ENCODE data around the gene SIK2. TPM values are rescaled to one million over a fixed set of nuclear protein-coding genes. Genes with fewer than 3 reads are reported as not detected.

SIK2 gene
- total RNA-seq, 2 donors from 2014 or later = 5.6 to 6.4 TPM

GRCh38 chr11:111571829-111572501 lies 30.3 kb upstream of the SIK2 start:
- no peaks in the 10 kb centered on the region for H3K9me3 Mint-ChIP-seq
- no peak overlapping the region for H3K4me3 Mint-ChIP-seq
- H3K4me1 Mint-ChIP-seq = no peaks in the 10 kb centered on the region

GRCh38 chr11:111572581-111572980 lies 29.7 kb upstream of the SIK2 start:
- no peaks in the 10 kb centered on the region for H3K36me3 Mint-ChIP-seq (ENCODE audit: low read depth)
- ATAC-seq (replicated peaks) = no peak
- H3K27ac Mint-ChIP-seq = no peak overlapping the region
- H3K4me1 Mint-ChIP-seq = no peaks in the 10 kb centered on the region
- peaks cover 24% of the 10 kb centered on the region for H3K27me3 Mint-ChIP-seq
- H3K4me3 Mint-ChIP-seq = no peak overlapping the region
- no peaks in the 10 kb centered on the region for H3K9me3 Mint-ChIP-seq

More at GRCh38 chr11:111571829-111572501, 30.3 kb upstream of the SIK2 start:
- H3K36me3 Mint-ChIP-seq (ENCODE audit: low read depth) = no peaks in the 10 kb centered on the region
- no peak overlapping the region for H3K27ac Mint-ChIP-seq
- H3K27me3 Mint-ChIP-seq = peaks cover 24% of the 10 kb centered on the region
- no peak for ATAC-seq (replicated peaks)

DNA sequence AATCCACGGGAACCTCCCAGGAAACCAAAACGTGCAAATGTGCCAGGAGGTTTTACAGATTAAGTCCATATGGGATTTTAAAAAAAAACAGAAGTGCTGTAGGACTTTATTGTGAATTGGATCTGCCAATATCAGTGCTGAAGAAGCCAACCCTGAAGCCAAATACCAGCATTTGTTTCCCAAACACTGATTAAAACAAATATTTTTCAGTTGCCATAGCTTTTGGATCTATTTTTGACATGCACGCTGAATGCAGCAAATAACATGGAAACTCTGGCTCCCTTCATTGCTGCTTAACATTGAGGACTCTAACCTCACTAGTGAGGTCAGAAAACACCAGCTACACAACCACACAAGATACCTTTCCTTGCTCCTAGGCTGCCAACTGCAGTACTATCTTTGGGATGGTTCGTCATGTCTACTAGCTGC lies 28.4 kb upstream of the SIK2 start:
- H3K9me3 Mint-ChIP-seq = no peaks in the 10 kb centered on the region
- ATAC-seq (replicated peaks) = no peak
- no peaks in the 10 kb centered on the region for H3K36me3 Mint-ChIP-seq (ENCODE audit: low read depth)
- no peaks in the 10 kb centered on the region for H3K4me1 Mint-ChIP-seq
- H3K27ac Mint-ChIP-seq = no peak overlapping the region
- H3K27me3 Mint-ChIP-seq = peaks cover 24% of the 10 kb centered on the region
- H3K4me3 Mint-ChIP-seq = no peak overlapping the region

- Mint-ChIP-seq H3K36me3 (ENCODE audit: low read depth) (no peaks in the 10 kb centered on the region), H3K4me3 (no peak overlapping the region), H3K9me3 (no peaks in the 10 kb centered on the region), H3K27ac (no peak overlapping the region), H3K4me1 (no peaks in the 10 kb centered on the region), H3K27me3 (peaks cover 24% of the 10 kb centered on the region)
- no peak for ATAC-seq (replicated peaks)
These were observed 27.6 kb upstream of the SIK2 start for GRCh38 chr11:111574373-111575225.

- no peak for ATAC-seq (replicated peaks)
These were observed 26.5 kb upstream of the SIK2 start for GRCh38 chr11:111575740-111576139.

DNA sequence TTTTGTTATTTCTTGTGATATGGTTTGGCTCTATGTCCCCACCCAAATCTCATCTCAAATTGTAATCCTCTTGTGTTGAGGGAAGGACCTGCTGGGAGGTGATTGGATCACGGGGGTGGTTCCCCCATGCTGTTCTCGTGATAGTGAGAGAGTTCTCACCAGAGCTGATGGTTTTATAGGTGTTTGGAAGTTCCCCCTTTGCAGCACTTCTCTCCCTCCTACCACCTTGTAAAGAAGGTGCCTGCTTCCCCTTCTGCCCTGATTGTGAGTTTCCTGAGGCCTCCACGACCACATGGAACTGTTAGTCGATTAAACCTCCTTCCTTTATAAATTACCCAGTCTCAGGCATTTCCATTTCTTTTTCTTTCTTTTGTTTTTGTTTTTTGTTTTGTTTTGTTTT lies 24.4 kb upstream of the SIK2 start:
- H3K27me3 Mint-ChIP-seq = peaks cover 3% of the 10 kb centered on the region
- no peak overlapping the region for H3K4me3 Mint-ChIP-seq
- no peak for ATAC-seq (replicated peaks)
- no peaks in the 10 kb centered on the region for H3K4me1 Mint-ChIP-seq
- no peak overlapping the region for H3K27ac Mint-ChIP-seq
- no peaks in the 10 kb centered on the region for H3K9me3 Mint-ChIP-seq
- no peaks in the 10 kb centered on the region for H3K36me3 Mint-ChIP-seq (ENCODE audit: low read depth)

More at GRCh38 chr11:111575740-111576139, 26.5 kb upstream of the SIK2 start:
- no peaks in the 10 kb centered on the region for H3K36me3 Mint-ChIP-seq (ENCODE audit: low read depth)
- H3K27me3 Mint-ChIP-seq = peaks cover 18% of the 10 kb centered on the region
- no peaks in the 10 kb centered on the region for H3K9me3 Mint-ChIP-seq
- H3K27ac Mint-ChIP-seq = no peak overlapping the region
- H3K4me3 Mint-ChIP-seq = no peak overlapping the region
- H3K4me1 Mint-ChIP-seq = no peaks in the 10 kb centered on the region

DNA sequence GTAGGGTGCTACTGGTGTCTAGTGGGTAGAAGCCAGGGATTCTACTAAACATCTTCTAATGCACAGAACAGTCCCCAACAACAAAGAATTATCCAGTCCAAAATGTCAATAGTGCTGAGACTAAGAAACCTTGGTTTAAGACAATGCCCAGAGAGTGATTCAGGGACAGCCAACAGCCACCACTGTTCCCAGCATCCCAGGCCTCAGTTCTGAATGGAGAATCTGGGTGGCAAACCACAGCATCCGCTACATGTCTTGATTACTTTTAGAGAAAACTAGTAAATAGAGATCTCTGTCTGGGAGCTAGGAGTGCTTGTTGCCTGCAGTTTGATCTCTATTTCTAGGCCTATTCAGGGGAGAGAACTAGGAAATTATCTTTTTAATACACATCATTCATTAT lies 20.9 kb upstream of the SIK2 start:
- no peaks in the 10 kb centered on the region for H3K9me3 Mint-ChIP-seq
- no peaks in the 10 kb centered on the region for H3K4me1 Mint-ChIP-seq
- no peak overlapping the region for H3K4me3 Mint-ChIP-seq
- H3K27ac Mint-ChIP-seq = no peak overlapping the region
- no peaks in the 10 kb centered on the region for H3K36me3 Mint-ChIP-seq (ENCODE audit: low read depth)
- ATAC-seq (replicated peaks) = no peak
- no peaks in the 10 kb centered on the region for H3K27me3 Mint-ChIP-seq

DNA sequence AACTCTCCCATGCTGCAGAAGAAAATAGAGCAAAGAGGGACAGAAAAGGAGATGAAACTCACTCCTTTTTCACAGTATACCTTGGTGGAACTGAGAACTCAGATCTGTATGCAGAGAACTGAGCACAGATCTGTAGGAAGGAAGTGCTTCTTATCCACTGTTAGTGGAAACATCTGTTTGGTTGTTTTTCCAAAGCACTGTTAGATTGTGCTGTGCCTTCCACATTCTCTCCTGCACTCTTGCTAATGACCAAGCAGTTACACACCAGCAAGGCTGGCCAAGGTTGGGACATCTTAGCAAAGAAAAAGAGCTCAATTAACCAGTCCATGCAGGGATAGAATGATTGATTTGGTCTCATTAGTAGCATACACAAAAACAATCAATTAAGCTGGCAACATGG lies 20.1 kb upstream of the SIK2 start:
- H3K36me3 Mint-ChIP-seq (ENCODE audit: low read depth) = no peaks in the 10 kb centered on the region

GRCh38 chr11:111582881-111583280 lies 19.4 kb upstream of the SIK2 start:
- Mint-ChIP-seq H3K9me3 (no peaks in the 10 kb centered on the region), H3K27me3 (no peaks in the 10 kb centered on the region), H3K36me3 (ENCODE audit: low read depth) (no peaks in the 10 kb centered on the region), H3K4me1 (no peaks in the 10 kb centered on the region), H3K4me3 (no peak overlapping the region), H3K27ac (no peak overlapping the region)
- ATAC-seq (replicated peaks) = no peak

More for the DNA sequence above, 20.1 kb upstream of the SIK2 start:
- no peaks in the 10 kb centered on the region for H3K9me3 Mint-ChIP-seq
- H3K4me1 Mint-ChIP-seq = no peaks in the 10 kb centered on the region
- H3K4me3 Mint-ChIP-seq = no peak overlapping the region
- no peaks in the 10 kb centered on the region for H3K27me3 Mint-ChIP-seq
- H3K27ac Mint-ChIP-seq = no peak overlapping the region
- ATAC-seq (replicated peaks) = no peak

- H3K27ac Mint-ChIP-seq = no peak overlapping the region
- ATAC-seq (replicated peaks) = no peak
- no peaks in the 10 kb centered on the region for H3K4me1 Mint-ChIP-seq
- no peak overlapping the region for H3K4me3 Mint-ChIP-seq
- no peaks in the 10 kb centered on the region for H3K36me3 Mint-ChIP-seq (ENCODE audit: low read depth)
- H3K27me3 Mint-ChIP-seq = no peaks in the 10 kb centered on the region
- no peaks in the 10 kb centered on the region for H3K9me3 Mint-ChIP-seq
These were observed 16.9 kb upstream of the SIK2 start for GRCh38 chr11:111585371-111585770.

DNA sequence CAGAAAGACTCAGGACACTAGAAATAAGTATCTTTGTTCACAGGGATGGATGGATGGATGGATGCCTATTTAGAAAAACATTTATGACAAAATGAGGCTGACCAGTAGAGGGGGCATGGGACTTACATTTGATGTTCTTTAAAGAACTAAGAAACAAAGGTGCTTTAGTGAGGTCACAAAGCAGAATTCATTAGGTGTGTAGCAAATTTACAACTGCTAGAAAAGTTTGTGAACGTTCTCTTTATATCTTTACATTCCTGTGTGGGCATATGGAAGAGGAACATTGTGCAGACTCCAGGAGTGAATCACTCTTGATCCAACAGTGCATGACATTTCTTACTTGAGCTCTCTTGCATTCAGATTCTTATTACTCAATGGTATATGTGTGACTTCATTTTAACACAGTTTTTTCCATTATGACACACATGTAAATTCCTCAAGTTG lies 15.8 kb upstream of the SIK2 start:
- Mint-ChIP-seq H3K9me3 (no peaks in the 10 kb centered on the region), H3K36me3 (ENCODE audit: low read depth) (no peaks in the 10 kb centered on the region)

GRCh38 chr11:111589114-111589513 lies 13.1 kb upstream of the SIK2 start:
- Mint-ChIP-seq H3K9me3 (no peaks in the 10 kb centered on the region), H3K4me1 (no peaks in the 10 kb centered on the region), H3K36me3 (ENCODE audit: low read depth) (no peaks in the 10 kb centered on the region), H3K4me3 (no peak overlapping the region), H3K27me3 (no peaks in the 10 kb centered on the region), H3K27ac (no peak overlapping the region)
- ATAC-seq (replicated peaks) = no peak

More for the DNA sequence above, 15.8 kb upstream of the SIK2 start:
- Mint-ChIP-seq H3K27ac (no peak overlapping the region), H3K4me3 (no peak overlapping the region), H3K4me1 (no peaks in the 10 kb centered on the region), H3K27me3 (no peaks in the 10 kb centered on the region)
- peak; percentile 37 for ATAC-seq (replicated peaks)

DNA sequence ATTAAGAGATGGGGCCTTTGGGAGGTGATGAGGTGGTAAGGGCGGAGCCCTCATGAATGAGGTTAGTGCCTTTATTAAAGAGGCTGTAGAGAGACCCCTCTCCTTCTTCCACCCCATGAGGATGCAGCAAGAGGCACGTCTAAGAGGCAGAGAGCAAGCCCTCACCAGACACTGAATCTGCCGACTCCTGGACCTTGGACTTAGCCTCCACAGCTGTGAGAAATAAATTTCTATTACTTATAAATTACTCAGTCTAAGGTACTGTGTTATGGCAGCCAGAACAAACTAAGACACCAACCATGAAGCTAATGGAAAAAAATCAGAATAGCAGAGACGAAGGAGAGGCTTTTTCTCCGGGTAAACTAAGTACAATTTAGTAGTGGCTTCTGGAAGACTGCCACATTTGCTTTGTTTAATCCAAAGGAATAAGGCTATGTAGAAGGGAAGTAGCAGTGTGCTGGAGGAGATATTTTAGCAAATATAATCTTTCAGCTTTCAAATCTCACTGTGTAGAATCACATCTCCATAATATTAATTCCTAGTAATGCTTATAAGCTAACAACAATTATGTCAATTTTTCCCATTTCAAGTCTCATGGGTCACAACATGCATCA lies 12.3 kb upstream of the SIK2 start:
- no peak overlapping the region for H3K27ac Mint-ChIP-seq
- ATAC-seq (replicated peaks) = no peak
- H3K4me1 Mint-ChIP-seq = no peaks in the 10 kb centered on the region
- H3K27me3 Mint-ChIP-seq = no peaks in the 10 kb centered on the region
- no peaks in the 10 kb centered on the region for H3K36me3 Mint-ChIP-seq (ENCODE audit: low read depth)
- no peak overlapping the region for H3K4me3 Mint-ChIP-seq
- no peaks in the 10 kb centered on the region for H3K9me3 Mint-ChIP-seq

DNA sequence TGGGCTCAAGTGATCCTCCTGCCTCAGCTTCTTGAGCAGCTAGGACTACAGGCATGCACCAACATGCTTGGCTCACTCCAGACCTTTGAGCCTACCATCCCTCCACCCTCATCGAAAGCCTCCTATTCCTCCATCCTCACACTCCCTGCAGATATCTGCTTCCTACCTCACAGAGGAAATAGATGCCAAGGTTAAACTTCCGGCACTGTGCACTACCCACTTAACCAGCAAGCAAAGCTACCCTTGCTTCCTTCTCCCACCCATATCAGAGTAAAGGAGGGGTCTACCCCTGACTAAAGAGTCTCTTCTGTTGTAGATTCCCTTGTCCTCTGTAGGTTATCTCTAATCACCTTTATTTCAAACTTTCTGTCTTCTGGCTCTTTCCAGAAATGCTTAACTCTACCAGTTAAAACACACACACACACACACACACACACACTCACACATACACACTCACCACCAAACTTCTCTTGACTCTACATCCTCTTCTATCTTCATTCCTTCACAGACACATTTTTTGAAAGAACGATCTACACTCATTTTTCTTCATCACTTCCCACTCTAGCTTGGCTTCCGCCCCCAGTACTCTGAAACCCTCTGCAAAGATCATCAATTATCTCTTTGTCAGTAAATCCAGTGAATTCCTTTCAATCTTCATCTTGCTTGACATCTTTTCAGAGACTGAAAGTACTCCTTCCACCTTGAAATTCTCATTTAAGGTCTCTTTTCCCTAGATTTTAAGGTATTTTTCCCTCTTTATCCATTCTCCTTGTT lies 10.9 kb upstream of the SIK2 start:
- ATAC-seq (replicated peaks) = no peak
- no peaks in the 10 kb centered on the region for H3K9me3 Mint-ChIP-seq
- H3K27ac Mint-ChIP-seq = no peak overlapping the region
- no peaks in the 10 kb centered on the region for H3K4me1 Mint-ChIP-seq
- H3K4me3 Mint-ChIP-seq = no peak overlapping the region
- no peaks in the 10 kb centered on the region for H3K36me3 Mint-ChIP-seq (ENCODE audit: low read depth)
- H3K27me3 Mint-ChIP-seq = peaks cover 3% of the 10 kb centered on the region

Data from activated T-helper 17 cell treated with anti-CD3 and anti-CD28 coated beads, Interleukin-2, amount 50 U/mL, for 72 hours (primary cell).